ENCODE data around the gene HDAC7. TPM values are rescaled to one million over a fixed set of nuclear protein-coding genes. Genes with fewer than 3 reads are reported as not detected.
"Not testable (repeated sequence)": the region's sequence is repeated elsewhere in the genome, so short reads cannot be mapped to it uniquely, and the experiment has no call there.

Gene HDAC7
- total and polyA plus RNA-seq, 7 experiments from 2014 or later = 16.7 to 194 (median 153) TPM

DNA sequence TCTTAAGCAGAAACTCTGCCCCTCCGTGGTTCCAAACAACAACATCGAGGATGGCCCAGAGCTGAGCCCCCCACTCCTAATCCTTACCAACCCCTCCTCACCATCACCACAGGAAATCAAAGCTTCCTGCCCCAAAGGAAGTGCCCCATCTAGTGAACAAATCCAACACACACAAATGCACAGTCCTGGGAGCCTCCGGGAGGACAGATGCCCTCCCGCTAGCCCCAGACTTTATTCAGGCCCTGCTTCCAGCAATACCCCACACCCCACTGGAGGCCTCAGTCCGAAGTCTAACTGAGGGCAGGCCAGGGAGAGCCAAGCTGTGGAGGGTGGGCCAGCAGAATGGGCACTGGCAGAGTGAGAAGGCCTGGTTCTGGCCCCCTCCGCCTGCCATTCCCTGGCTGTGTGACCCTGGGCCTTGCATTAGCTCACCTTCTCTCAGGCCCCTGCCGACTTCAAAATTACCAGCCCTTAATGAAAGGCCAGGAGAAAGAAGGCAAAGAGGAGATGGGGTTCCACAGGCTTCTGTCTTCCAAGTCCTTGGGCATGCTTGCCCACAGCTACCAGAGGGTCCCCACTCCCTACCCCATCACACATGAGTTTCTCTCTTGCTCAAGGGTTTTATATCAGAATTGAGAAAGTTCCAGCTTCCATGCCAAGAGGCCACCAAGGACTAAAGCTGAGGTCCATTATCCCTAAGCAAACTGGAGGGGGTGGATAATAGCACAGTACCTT is 2.3 kb downstream of the HDAC7 start:
- ChIA-PET CTCF (interaction anchor here (0.5 to 22.9 kb wide), 14 partner anchors 8 to 101 kb away, joined by 3 to 539 read pairs (median 4); no protein-coding TSS in a partner anchor), POLR2A (interaction anchor here (0.5 to 7.3 kb wide), 12 partner anchors 9 to 112 kb away, joined by 3 to 239 read pairs (median 4); partner anchors contain the start of gene RPAP3)
- Mint-ChIP-seq H3K4me3 (peak overlapping the region; percentile 86 to 99 (median 94)), H3K27ac (peak overlapping the region; percentile 90 to 99 (median 97)), H3K9me3 (no peaks in the 10 kb centered on the region), H3K4me1 (peaks cover 69 to 87% (median 81%) of the 10 kb centered on the region in 7 donors), H3K36me3 (peaks cover 0 to 31% (median 0%) of the 10 kb centered on the region in 5 donors), H3K27me3 (no peaks in the 10 kb centered on the region)
- H3K4me3 ChIP-seq (ENCODE audit: low read length) = peak overlapping the region; percentile 81
- H3K9me3 ChIP-seq (ENCODE audit: control insufficient read depth in 2 of 3, low read length in 3 of 3) = no peaks in the 10 kb centered on the region
- no peaks in the 10 kb centered on the region for H3K36me3 ChIP-seq (ENCODE audit: control insufficient read depth in 2 of 3, insufficient read depth in 3 of 3, low read length in 3 of 3)
- H3K27me3 ChIP-seq (ENCODE audit: control insufficient read depth in 2 of 2, insufficient read depth in 2 of 2, low read length in 2 of 2) = no peaks in the 10 kb centered on the region
- peaks cover 62 to 70% of the 10 kb centered on the region in 2 donors for H3K4me1 ChIP-seq (ENCODE audit: control insufficient read depth in 2 of 2, insufficient read depth in 2 of 2, low read length in 2 of 2)
- intact Hi-C loops (cut with micrococcal nuclease) = loop anchor here (1.0 to 10.0 kb wide), 8 partner anchors 15 to 1823 kb away; partner anchors contain the start of genes KANSL2 (in 1 of the 2) and SCAF11 (in 1 of the 2)
- H3K27ac ChIP-seq (ENCODE audit: low read depth, low read length) = peak overlapping the region; percentile 88
- no peak for ATAC-seq
- DNase-seq = peak in 1 of 9 donors; percentile 25

- ATAC-seq = no peak
- Mint-ChIP-seq H3K4me1 (peaks cover 62 to 87% (median 80%) of the 10 kb centered on the region in 7 donors), H3K27ac (peak overlapping the region; percentile 90 to 99 (median 97)), H3K9me3 (no peaks in the 10 kb centered on the region), H3K4me3 (peak overlapping the region; percentile 86 to 99 (median 94)), H3K36me3 (peaks cover 0 to 31% (median 0%) of the 10 kb centered on the region in 5 donors), H3K27me3 (no peaks in the 10 kb centered on the region)
- H3K4me1 ChIP-seq (ENCODE audit: control insufficient read depth in 2 of 2, insufficient read depth in 2 of 2, low read length in 2 of 2) = peaks cover 70% of the 10 kb centered on the region in 2 donors
- H3K9me3 ChIP-seq (ENCODE audit: control insufficient read depth in 2 of 3, low read length in 3 of 3) = no peaks in the 10 kb centered on the region
- intact Hi-C loops (cut with micrococcal nuclease) = loop anchor here (1.0 to 10.0 kb wide), 8 partner anchors 14 to 1822 kb away; partner anchors contain the start of genes KANSL2 (in 1 of the 2) and SCAF11 (in 1 of the 2)
- H3K27me3 ChIP-seq (ENCODE audit: control insufficient read depth in 2 of 2, insufficient read depth in 2 of 2, low read length in 2 of 2) = no peaks in the 10 kb centered on the region
- no peaks in the 10 kb centered on the region for H3K36me3 ChIP-seq (ENCODE audit: control insufficient read depth in 2 of 3, insufficient read depth in 3 of 3, low read length in 3 of 3)
- H3K4me3 ChIP-seq (ENCODE audit: low read length) = peak overlapping the region; percentile 81
- CTCF ChIA-PET = interaction anchor here (0.5 to 22.9 kb wide), 8 partner anchors 8 to 74 kb away, joined by 3 to 539 read pairs (median 4); no protein-coding TSS in a partner anchor
- DNase-seq = no peak
- peak overlapping the region; percentile 88 for H3K27ac ChIP-seq (ENCODE audit: low read depth, low read length)
- POLR2A ChIA-PET = interaction anchor here (0.8 to 7.3 kb wide), 6 partner anchors 8 to 74 kb away, joined by 3 to 239 read pairs (median 6); no protein-coding TSS in a partner anchor
Measured at GRCh38 chr12:47816403-47817271, 3.1 kb downstream of the HDAC7 start.

DNA sequence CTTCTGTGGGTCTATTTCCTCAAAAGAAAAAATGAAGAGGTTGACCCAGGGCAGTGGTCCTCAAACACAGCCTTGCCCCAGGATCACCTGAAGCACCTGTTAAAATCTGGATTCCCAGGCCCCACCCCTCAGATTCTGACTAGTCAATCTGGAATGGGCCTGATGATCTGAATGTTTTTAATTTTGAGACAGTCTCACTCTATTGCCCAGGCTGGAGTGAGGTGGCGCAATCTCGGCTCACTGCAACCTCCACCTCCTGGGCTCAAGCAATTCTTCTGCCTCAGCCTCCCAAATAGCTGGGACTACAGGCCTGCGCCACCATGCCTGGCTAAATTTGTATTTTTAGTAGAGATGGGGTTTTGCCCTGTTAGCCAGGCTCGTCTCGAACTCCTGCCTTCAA is 4.3 kb downstream of the HDAC7 start:
- not testable (repeated sequence) for H3K27me3 ChIP-seq (ENCODE audit: control insufficient read depth in 2 of 2, insufficient read depth in 2 of 2, low read length in 2 of 2); H3K36me3 ChIP-seq (ENCODE audit: control insufficient read depth in 2 of 3, insufficient read depth in 3 of 3, low read length in 3 of 3); H3K9me3 ChIP-seq (ENCODE audit: control insufficient read depth in 2 of 3, low read length in 3 of 3); H3K9me3 Mint-ChIP-seq; H3K4me3 ChIP-seq (ENCODE audit: low read length); ATAC-seq; DNase-seq; H3K27me3 Mint-ChIP-seq
- ChIA-PET CTCF (interaction anchor here (22.9 kb wide), 1 partner anchor 18 kb away, joined by 539 read pairs; no protein-coding TSS in a partner anchor), POLR2A (interaction anchor here (1.1 to 15.6 kb wide), 2 partner anchors 16 to 21 kb away, joined by 3 to 364 read pairs; no protein-coding TSS in a partner anchor)
- intact Hi-C loops (cut with micrococcal nuclease) = loop anchor here (10.0 kb wide), 5 partner anchors 451 to 1821 kb away; partner anchors contain the start of genes KANSL2 (in 1 of the 2) and SCAF11 (in 1 of the 2)
- Mint-ChIP-seq H3K4me1 (peaks cover 66 to 87% (median 80%) of the 10 kb centered on the region in 7 donors), H3K36me3 (peaks cover 0 to 39% (median 0%) of the 10 kb centered on the region in 5 donors), H3K27ac (peak overlapping the region; percentile 92 to 99 (median 97)), H3K4me3 (peak overlapping the region; percentile 44 to 99 (median 88))
- Histone ChIP-seq H3K27ac (ENCODE audit: low read depth, low read length) (peak overlapping the region; percentile 88), H3K4me1 (ENCODE audit: control insufficient read depth in 2 of 2, insufficient read depth in 2 of 2, low read length in 2 of 2) (peaks cover 71 to 76% of the 10 kb centered on the region in 2 donors)

GRCh38 chr12:47814539-47815170 is 5.0 kb downstream of the HDAC7 start:
- Histone ChIP-seq H3K27ac (ENCODE audit: low read depth, low read length) (peak overlapping the region; percentile 88), H3K9me3 (ENCODE audit: control insufficient read depth in 2 of 3, low read length in 3 of 3) (no peaks in the 10 kb centered on the region), H3K36me3 (ENCODE audit: control insufficient read depth in 2 of 3, insufficient read depth in 3 of 3, low read length in 3 of 3) (peaks cover 0 to 4% (median 0%) of the 10 kb centered on the region in 3 experiments), H3K27me3 (ENCODE audit: control insufficient read depth in 2 of 2, insufficient read depth in 2 of 2, low read length in 2 of 2) (no peaks in the 10 kb centered on the region), H3K4me1 (ENCODE audit: control insufficient read depth in 2 of 2, insufficient read depth in 2 of 2, low read length in 2 of 2) (peaks cover 75 to 81% of the 10 kb centered on the region in 2 donors), H3K4me3 (ENCODE audit: low read length) (no peak overlapping the region)
- Mint-ChIP-seq H3K27me3 (no peaks in the 10 kb centered on the region), H3K9me3 (no peaks in the 10 kb centered on the region), H3K27ac (peak overlapping the region; percentile 92 to 99 (median 97)), H3K36me3 (peaks cover 0 to 41% (median 0%) of the 10 kb centered on the region in 5 donors), H3K4me1 (peaks cover 72 to 90% (median 81%) of the 10 kb centered on the region in 7 donors), H3K4me3 (peak overlapping the region; percentile 83 to 96 (median 88))
- CTCF ChIA-PET = interaction anchor here (1.0 to 22.9 kb wide), 4 partner anchors 19 to 82 kb away, joined by 3 to 539 read pairs (median 8); no protein-coding TSS in a partner anchor
- ATAC-seq (no peak), DNase-seq (no peak)
- POLR2A ChIA-PET = interaction anchor here (0.8 to 15.6 kb wide), 6 partner anchors 5 to 109 kb away, joined by 3 to 364 read pairs (median 22); partner anchors contain the start of genes HDAC7 and RPAP3
- intact Hi-C loops (cut with micrococcal nuclease) = loop anchor here (5.0 to 10.0 kb wide), 7 partner anchors 450 to 1820 kb away; partner anchors contain the start of genes KANSL2 (in 1 of the 2) and SCAF11 (in 1 of the 2)

- Histone ChIP-seq H3K4me1 (ENCODE audit: control insufficient read depth in 2 of 2, insufficient read depth in 2 of 2, low read length in 2 of 2) (peaks cover 83 to 88% of the 10 kb centered on the region in 2 donors), H3K4me3 (ENCODE audit: low read length) (peak overlapping the region; percentile 80), H3K36me3 (ENCODE audit: control insufficient read depth in 2 of 3, insufficient read depth in 3 of 3, low read length in 3 of 3) (peaks cover 0 to 4% (median 0%) of the 10 kb centered on the region in 3 experiments), H3K9me3 (ENCODE audit: control insufficient read depth in 2 of 3, low read length in 3 of 3) (no peaks in the 10 kb centered on the region), H3K27ac (ENCODE audit: low read depth, low read length) (peak overlapping the region; percentile 88), H3K27me3 (ENCODE audit: control insufficient read depth in 2 of 2, insufficient read depth in 2 of 2, low read length in 2 of 2) (no peaks in the 10 kb centered on the region)
- ATAC-seq (peak; percentile 2), DNase-seq (no peak)
- intact Hi-C loops (cut with micrococcal nuclease) = loop anchor here (1.0 to 10.0 kb wide), 17 partner anchors 8 to 1819 kb away; partner anchors contain the start of genes ASB8 (in 2 of the 2), CCDC184 (in 1 of the 2), KANSL2 (in 1 of the 2) and RPAP3 (in 1 of the 2)
- no peaks in the 10 kb centered on the region for H3K9me3 Mint-ChIP-seq
- peak overlapping the region; percentile 92 to 99 (median 97) for H3K27ac Mint-ChIP-seq
- H3K36me3 Mint-ChIP-seq = peaks cover 0 to 42% (median 0%) of the 10 kb centered on the region in 5 donors
- ChIA-PET POLR2A (interaction anchor here (0.7 to 15.6 kb wide), 10 partner anchors 6 to 110 kb away, joined by 3 to 364 read pairs (median 4); partner anchors contain the start of genes HDAC7 and RPAP3), CTCF (interaction anchor here (0.6 to 22.9 kb wide), 13 partner anchors 8 to 106 kb away, joined by 3 to 539 read pairs (median 3); partner anchors contain the start of gene RAPGEF3)
- H3K4me3 Mint-ChIP-seq = peak overlapping the region; percentile 83 to 96 (median 88)
- peaks cover 77 to 100% (median 88%) of the 10 kb centered on the region in 7 donors for H3K4me1 Mint-ChIP-seq
- no peaks in the 10 kb centered on the region for H3K27me3 Mint-ChIP-seq
Measured at GRCh38 chr12:47813511-47814196, 6.0 kb downstream of the HDAC7 start.

Data from naive thymus-derived CD4-positive, alpha-beta T cell (primary cell).